Measurements from ENCODE around the gene HOXA7.

The HOXA7 gene

DNA sequence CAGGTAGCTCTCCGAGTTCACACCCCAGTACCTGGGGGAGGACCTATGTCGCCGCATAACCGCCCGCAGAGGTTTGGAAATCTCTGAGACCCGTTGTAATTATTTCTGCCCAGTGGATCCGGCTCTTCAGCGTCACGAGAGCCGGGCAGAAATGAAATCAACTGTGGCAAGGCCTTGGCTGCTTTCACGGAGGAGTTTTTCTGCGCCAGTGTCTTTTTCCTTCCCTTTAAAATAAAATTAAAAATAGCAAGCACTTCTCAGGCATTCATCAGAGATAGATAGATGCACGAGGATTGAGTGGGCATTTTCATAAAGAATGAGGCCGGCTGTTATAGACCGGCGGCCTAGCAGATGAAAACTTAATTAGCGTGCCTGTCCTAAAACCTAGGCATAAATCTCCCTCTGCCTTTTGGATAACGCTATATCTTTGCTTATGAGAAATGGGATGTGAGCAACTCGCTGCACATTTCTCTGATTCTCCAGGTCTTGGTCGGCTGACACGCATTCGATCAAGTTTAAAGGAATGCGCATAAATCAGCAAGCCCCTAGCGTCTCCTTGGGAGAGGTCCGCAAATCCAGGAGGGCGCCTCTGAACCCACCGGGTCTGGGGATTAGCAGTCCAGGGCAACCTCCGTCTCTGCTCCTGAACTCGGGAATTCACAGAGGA, 37.0 kb upstream of the HOXA7 start:
- DNase-seq: no peak

DNA sequence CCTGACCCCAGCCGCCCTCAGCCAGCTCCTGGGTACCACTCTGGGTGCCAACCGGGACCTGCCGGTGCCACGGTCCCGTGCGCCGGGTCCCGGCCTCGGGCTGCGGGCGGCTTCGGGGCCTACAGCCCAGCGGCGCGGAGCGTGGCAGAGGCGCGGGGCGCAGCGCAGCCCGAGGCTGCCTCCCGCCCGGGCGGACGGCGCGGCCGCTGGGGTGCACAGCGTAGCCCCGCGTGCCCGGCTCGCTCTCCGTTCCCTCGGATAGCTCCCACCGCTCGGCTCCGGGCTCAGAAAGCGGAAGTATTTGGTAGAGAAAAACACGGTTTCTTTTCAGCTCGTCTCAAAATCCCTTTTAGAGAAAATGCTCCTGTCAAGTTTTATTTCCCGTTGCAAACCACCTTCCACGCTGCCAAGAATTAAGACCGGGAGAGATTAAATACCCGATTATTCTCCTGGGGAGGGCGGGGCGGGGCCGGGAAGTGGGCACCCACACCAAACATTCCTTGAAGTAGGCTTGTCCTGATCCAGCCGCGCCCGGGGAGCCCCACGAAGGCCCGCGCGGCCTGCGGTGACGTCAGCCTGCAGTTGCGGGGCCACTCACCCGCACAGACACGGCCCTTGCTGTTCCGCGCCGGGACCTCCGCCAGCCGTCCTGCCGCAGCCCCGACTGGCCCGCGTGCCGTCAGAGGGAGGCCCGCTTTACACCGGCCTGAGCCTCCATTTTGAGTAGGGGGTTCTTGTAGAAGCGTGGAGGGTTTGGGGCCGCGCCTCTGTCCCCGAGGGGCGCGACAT, 36.3 kb upstream of the HOXA7 start:
- no peak for DNase-seq

DNA sequence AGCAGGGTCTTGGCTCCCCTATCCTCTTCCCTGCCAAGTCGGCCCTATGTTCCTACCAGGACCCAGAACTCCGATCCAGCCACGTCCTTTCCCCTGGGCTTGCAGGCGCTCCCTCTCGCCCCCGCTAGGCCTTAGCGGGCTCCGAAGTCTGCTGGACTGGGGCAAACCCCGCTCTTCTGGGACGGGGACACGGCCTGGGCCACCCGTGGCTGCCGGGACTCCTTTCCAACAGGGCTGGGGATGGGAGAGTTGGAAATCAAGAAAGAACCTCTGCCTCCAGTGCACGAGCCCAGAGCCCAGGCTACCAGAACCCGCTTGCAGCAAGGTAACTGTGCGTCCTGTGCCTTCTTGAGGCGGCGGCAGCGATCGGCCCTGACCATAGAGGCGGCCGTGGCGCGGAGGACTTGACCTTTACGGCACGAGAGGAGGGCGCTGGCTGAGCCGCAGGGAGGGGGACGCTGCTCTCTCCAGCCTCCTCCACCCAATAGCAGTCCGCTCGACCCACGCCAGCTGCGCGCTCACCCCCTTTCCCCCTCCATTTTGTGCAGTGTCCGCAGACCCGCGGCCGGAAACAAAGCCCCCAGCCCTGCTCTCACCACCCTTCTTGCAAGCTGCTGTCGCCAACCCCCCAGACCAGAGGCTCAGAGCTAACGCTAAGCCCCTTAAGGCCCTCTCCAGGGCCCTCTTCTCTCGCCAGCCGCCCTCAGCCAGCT, 35.5 kb upstream of the HOXA7 start:
- no peak for DNase-seq

DNA sequence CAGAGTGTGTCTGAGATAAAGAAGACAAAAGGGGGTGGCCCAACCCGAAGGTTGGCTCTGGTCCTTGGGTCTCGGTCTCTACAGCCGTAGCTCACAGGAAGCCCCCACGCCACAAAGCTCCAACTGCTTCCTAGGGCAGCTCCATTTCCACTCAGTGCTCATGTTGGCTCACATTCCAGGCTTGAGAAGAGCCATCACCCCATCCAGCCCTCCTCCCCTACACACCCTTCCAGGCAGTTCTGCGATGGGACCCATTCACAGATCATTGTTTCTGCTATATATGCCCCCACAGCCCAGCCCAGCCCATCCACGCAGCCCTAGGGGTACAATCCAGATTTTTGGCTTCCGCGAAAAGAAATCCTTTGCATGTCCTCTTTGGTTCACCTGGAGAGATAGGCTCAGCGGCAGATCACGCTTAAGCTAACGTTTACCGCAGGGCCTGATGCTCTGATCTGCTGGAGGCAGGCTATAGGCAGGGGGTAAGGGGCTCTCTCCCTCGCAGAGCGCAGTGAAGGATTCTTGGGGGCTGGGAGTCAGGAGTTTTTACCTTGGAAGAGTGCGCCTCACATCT, 34.8 kb upstream of the HOXA7 start:
- no peak for DNase-seq

DNA sequence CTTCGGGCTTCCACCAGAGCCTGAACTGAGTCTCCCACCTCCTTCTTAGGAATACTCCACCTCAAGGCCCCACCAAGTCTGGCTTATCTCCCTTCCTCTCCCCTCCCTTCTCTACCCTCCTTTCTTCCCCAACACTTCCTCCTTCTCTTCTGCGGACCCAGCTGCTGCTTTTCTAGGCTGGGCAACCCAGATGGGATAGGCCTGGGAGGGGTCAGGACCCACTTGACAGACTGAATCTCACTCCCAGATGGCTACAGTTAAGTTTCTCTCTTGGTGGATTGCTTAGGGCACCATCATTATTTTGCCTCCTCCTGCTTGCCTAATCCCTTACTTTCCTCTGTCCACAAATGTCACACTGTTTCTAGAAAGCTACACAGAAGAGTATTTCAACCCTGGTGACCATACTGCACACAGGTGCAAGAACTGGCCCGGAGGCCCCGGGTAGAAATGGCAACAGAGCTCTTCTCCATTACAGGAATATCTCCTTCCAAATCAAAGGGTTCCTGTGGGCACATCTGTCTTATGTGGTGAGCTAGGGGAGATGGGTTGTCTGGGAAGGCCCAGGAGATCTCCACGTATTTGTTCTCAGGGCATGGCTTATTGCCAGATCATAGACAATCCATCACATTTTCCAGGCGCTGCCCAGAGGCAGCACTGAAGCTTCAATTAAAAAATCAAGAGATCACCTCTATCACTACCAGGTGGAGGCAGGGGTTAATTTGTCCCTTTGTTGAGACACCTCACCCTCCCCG, 33.7 kb upstream of the HOXA7 start:
- no peak for DNase-seq

DNA sequence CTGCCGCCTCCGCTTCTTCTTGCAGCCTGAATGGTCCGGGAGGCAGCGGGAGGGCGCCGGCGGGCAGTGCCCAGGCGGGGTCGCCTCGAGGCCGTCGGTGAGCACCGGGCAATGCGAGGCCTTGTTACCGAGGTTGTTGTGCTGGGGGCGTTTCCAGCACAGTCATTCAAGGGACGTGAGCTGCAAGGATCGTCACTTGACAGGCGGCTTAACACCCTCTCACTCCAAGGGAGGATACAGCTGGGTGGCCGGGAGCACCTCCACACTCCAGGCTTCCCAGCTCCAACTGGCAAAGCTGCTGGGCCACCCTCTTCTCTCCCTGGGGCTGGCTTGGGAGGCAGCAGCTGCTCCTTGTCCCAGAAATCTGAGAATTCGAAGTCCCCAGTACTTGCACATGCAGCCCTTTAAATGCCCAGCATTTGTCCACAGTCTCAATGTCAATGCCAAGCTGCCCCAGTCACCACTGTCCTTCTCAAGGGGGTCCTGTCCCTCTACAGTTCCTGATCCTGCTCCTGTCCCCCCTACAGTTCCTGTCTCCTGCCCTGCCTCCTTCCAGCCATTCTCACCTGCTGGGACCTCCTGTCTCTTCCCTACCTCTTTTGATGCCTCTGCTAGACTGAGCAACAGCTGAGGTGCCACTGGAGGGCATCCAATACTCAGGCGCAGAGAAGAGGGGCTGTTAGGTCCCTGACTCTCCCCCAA, 33.0 kb upstream of the HOXA7 start:
- no peak for DNase-seq

DNA sequence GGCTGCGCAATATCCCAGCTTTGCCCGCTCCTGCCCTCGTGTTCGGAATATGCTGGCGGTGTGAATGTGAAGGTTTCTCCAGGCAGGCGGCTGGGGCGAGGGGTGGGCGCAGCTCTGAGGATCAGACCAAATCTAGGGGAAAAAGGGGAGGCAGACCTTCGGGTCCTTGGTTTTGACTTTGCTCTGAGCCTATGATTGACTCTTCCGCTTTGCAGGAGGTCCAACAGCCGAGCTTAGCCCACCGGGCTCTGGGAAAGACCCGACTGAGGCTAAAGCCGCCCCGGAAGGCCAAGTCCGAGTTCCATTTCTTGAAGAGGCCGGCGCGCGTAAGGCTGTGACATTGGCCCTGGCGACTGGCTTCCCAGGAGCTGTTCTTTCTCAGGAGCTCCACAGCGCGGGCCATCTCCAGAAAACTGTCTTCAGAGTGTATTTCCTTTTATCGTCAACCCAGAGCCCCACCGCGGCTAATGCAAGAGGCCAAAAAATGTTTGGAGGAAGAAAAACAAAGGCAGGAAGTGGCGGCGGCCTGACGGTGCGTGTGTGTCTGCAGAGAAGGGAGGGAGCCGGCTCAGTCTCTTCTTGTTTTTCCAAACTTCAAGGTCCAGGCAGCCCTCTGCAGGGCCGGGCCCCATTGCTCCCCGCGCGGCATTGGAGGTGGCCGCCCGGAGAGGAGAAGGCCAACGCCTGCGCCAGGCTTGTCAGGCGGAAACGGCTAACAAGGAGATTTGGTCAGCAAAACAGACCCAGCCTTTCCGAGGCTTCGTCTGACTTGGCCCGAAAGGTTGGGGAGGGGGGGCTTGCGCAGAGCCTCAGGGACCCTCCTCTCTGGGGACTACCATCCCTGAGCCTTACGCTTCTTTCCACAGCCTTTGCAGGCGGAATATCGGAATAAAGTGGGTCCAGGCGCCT, 32.2 kb upstream of the HOXA7 start:
- DNase-seq: no peak

DNA sequence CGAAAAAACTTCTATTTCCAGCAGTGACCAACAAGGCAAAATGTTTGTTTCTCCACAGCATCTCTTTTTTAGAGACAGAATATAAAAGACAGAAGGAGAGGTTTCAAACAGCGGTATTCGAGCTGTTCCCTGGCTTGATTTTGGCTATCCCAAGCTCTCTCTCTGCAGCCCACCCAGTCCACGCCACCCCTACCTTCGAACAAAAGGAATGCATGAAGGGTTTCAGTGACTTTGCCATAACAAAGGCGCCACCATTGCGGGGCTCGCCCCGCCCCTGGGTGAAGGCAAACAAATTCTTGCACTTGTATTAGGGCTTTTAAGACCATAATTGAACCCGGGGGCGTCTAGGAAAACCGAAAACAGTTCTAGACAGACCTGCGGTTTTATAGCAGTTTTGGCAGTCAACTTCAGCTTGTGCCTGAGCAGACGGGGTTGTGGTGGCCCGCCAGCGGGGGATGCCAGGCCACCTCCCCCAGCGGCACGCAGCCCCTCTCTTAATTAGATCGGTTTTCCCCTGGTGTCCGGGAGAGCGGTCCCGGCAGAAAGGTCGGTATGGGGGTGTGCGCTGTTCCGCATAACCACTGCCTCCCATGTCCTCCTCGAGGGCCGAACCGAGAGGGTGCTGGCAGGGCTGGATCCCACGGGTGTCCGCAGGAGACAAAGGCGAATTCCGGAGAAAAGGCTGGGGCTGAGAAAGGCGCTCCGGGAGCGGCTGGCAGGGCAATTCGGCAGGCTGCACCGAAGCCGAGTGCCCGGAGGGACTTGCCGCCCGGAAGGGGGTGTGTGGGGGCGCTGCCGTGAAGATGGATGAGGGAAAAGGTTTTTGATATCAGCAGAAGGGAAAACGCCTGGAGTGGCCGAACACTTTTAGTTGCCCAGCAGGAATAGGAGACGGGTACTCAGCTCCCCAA, 31.3 kb upstream of the HOXA7 start:
- no peak for DNase-seq

DNA sequence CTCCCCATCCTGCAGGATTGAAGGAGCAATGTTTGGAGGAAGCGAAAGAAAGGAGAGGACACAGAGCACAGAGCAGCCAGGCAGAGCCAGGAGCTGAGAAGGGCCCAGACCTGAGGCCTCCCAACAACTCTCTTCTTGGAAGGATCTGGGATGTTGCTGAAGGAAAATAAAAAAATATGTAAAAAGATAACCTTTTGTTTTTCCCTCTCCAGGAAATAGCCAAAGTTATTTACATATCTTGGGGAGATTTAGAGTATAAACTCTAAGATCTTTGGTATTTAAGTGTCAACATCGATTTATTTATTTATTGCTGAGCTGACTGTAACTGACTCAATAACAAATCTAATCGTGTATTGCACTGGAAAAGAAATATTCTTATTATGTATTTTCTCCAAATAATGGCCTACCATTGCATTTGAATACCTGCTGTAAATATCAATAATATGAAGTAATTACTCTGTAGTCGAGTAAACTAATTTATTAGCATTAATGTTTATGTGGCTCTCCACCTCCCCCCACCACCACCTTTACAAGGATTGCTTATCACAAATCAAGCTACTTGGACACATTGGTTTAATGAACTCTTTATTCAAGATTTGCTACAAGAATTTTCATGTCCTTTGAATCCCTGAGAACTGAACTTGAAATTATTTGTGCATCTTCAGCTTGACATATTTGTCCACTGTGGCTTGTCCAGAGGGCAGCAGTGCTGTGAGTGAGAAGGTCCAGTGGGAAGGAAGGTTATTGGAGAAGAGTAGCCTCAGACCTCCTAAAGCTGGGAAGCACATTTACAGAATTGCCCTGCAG, 30.4 kb upstream of the HOXA7 start:
- DNase-seq: no peak

DNA sequence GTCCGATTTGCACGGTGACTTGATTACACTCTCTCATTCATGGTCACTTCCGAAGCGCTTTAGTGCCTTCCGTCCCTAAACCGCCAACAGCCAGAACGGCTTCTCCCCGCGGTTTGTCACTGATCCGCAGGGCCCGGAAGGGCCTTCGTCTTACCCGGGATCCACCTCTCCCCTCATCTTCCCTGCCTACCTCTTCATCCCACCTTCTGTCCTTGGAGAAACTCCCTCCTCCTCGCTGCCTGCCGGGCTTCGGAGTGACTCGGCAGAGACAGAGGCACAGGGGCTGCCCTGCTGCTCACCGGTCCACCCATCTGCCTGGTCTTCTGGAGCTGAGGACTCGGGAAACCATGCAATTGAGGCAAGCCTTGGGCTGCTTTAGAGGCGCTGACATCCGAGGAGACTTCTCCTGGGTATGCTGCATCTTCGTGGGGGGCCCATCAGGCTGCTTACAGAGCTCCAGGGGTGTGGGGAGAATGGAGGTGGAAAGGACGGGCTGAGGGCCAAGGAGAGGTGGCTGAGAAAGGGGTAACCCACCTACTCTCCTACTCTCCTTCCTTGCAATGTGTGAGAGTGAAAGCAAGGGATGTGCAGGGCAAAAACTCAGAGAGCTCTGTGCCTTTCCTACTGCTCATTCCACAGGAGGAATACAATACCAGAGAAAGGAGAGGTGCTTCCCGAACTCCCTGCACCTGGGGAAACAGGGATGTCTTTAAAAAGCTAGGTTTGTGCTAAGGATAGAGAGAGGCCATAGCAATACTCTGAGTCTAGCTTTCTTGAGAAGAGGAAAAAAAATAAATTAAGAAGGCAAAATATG, 29.6 kb upstream of the HOXA7 start:
- no peak for DNase-seq

DNA sequence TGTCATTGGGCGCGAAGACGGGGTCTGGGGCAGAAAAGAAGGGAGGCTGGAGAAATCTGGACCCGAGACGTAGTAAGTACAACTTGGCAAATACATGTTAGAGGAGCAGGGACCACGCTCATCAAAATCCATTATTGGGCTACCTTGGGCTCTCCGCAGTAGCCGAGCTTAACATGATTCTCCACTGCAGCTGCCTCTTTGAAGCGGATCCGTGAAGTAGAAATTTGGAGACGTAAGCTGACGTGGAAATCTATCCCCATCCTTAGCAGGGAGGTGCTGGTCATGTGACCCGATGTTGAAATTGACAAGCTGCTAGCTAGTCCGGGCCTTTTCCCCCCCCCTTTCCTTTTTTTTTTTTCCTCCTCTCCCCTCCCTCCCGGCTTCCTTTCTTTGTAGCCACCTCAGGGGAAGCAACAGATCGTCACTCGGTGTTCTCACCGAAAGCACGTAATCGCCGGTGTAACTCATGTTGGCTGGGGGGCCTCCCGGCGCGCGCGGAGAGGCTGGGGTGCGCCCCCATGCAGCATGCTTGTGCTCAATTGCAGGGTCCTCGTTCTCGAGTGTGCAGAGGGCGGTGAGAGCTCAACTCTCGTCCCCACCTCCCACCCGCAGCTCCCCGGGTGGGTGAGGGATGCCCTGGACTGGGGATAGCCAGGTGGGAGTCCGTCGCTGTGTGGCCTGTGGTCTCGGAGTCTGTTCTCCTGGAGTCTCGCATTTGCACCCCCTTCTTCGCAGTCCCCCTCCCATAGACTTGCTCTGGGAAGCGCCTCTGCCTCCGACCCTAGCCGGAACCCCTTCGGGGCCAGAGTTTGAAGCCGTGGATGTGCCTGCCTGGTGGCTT, 28.8 kb upstream of the HOXA7 start, which contains the start of gene HOXA11:
Gene HOXA11 (minus strand): TSS at position 220 of the 841 bp plus-strand sequence. CDS start 88 bp downstream, at position 132.
- DNase-seq: no peak

DNA sequence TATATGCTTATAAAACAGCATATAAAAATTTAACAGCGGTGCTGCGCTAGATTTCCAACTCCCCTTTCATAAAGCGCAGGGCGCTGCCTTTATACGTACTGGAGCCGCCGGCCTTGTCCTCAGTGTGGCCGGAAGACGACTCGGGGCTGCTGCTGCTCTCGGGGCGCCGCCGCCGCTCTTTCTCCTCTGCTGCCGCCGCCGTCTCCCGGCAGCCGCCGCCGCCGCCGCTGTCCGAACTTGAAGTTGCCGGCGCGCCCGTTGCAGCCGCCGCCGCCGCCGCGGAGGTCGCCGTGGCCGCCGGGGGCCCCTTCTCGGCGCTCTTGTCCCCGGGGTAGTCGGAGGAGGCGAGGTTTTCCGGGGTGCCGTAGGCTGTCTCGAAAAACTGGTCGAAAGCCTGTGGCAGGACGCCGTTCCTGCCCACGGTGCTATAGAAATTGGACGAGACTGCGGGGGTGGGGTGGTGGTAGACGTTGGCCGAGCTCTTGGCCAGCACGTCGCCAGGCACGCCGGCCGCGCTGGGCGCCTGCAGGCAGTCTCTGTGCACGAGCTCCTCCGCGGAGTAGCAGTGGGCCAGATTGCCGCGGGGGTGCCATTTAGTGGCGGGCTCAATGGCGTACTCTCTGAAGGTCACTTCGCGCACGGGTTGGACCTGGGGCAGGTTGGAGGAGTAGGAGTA, 28.0 kb upstream of the HOXA7 start:
- no peak for DNase-seq

DNA sequence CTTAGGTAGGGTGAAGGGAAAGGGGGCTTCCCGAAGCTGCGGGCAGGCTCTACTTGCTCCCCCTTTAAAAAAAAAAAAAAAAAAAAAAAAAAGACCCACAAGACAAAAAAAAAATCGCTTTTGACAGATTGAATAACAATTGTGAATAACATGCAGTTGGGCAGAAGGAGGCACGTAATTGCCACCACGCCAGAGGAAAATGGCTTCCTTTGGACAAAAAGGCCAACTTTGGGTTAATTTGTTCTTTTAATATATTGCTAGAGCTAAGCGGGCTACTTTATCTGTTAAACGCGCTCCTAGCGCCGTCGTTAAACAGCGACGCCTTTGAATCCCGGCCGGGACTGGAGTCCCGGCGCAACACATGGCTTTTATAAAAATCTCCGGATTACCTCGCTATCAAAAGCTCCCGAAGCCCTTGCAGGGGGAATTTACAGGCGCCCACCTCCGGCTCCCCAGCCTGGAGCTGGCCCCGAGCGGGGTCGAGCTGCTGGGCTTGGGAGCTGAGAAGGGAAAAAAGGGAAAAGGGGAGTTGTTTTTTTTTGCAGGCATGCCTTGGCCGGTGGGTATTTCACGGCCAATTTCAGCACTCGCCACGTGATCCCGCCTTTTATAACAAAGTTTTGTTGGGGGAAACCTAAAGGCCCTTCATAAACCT, 27.3 kb upstream of the HOXA7 start:
- no peak for DNase-seq

DNA sequence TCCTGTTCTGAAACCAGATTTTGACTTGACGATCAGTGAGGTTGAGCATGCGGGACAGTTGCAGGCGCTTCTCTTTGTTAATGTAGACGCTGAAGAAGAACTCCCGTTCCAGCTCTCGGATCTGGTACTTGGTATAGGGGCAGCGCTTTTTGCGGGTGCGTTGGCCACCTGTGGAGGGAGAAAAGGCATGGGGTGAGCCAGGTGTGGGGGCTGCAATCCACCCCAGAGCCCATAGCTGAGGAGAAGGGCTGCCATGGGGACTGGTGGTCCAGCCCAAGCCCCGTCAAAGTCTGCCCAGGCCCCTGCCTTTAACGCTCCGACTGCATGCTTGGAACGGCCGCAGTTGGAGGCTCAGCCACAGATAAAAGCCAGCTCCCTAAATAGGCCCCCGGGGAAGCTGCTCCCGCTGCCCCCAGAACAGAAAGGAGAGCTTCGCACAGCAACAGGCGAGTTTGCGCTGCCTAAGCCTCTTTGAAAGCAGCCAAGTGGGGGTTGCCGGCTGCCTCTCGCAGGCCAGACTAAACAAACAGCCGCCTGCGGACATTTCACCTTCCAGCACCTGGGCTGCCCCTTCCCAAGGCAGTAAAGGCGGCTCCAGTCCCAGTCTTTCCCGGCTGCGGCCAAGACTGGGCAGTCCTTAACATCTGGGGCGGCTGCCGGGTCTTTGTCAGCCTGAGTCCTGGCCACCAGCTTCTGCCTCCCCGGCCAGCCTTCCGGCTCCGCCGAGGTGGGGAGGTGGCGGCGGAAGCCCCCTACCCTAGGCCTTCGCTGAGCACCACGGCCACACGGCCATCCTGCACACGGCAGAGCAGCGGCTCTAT, 26.6 kb upstream of the HOXA7 start:
- no peak for DNase-seq

DNA sequence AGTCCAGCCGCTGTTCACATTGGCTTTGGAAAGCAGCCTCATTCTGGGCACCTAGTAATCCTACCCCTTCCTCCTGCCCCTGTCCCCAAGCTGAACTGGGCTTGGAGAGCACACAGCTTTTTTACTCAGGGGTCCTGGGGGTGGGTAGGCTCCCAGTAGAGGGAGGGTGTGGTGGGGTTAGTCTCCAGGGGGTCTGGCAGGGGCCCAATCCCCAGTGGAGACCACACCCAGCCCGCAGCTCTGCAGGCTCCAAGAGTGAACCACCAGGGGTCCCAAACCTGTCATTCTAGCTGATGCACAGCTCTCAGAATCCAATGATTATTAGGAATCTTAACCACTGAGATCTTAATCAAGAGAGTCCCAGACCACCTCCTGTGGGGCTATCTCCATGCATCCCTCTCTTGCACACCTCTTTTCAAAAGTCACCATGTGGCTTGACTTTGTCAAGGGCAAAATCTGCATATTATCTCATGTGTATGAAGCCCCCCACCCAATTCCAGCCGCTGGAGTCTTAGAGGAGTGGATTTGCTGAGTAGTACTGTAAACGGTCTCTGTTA, 25.9 kb upstream of the HOXA7 start:
- no peak for DNase-seq
